Astrocyte of the spinal cord (primary cell): ENCODE data around the gene LIMS1.

Source experiments
- DNase-seq: peaks from one replicate; pipeline ENCODE4 v3.0.0; 2011; ENCODE audit warnings: low read depth, low spot score
- H3K4me3 ChIP-seq: 2 replicates; pipeline ENCODE4 v1.5.1; 2011; ENCODE audit warnings: low read depth, mild to moderate bottlenecking, low read length, moderate library complexity
- in situ Hi-C: cut with HindIII; loops from 2 replicates; pipeline ENCODE4 v1.10.0; 2017; ENCODE audit warnings: low sequenced_read_pairs
- TF ChIP-seq, protein P1 (sequence below): IDR thresholded peaks from 2 replicates; pipeline ENCODE4 v1.5.1; 2012; ENCODE audit warnings: low read depth, mild to moderate bottlenecking, low read length, inconsistent platforms

LIMS1 gene

DNA sequence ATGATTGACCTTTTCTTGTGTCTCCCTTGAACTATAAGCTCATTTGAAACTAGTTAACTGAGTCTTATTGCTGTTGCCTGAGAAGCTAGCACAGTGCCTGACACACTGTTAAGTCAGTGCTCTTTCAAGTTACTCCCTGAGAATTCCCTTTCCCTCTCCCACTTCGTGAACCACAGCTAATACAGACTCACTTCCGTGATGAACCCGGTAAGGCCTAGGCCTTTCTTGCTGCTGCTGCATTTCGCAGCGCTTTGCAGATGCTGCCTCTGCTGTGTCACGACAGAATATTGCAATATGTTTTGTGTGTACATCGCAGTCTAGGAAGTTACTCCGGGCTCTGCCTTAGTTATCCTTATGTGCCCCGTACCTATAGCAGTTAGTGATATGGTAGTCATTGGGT lies 42.8 kb downstream of the LIMS1 start:
- TF ChIP-seq, protein P1, sequence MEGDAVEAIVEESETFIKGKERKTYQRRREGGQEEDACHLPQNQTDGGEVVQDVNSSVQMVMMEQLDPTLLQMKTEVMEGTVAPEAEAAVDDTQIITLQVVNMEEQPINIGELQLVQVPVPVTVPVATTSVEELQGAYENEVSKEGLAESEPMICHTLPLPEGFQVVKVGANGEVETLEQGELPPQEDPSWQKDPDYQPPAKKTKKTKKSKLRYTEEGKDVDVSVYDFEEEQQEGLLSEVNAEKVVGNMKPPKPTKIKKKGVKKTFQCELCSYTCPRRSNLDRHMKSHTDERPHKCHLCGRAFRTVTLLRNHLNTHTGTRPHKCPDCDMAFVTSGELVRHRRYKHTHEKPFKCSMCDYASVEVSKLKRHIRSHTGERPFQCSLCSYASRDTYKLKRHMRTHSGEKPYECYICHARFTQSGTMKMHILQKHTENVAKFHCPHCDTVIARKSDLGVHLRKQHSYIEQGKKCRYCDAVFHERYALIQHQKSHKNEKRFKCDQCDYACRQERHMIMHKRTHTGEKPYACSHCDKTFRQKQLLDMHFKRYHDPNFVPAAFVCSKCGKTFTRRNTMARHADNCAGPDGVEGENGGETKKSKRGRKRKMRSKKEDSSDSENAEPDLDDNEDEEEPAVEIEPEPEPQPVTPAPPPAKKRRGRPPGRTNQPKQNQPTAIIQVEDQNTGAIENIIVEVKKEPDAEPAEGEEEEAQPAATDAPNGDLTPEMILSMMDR, result no peak
- no peak overlapping the region for H3K4me3 ChIP-seq
- in situ Hi-C loops, result no loop called here
- no peak for DNase-seq

DNA sequence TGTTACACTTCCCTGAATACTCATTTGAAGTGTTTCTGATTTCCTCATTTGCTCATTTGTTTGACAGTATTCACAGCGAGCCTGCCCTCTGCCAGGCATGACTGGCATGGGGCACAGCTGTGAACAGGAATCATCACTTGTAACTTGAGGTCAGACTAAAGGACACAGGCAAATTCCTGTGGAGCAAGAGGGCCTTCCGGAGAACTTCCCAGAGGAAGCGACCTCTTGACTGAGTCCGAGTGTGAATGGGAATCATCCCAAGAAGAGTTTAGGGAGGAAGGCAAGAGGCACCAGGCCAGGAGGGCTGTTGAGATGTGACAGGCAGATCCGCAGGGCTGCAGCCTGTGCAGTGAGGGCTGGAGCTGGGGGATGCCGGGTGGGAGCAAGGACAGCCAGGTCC lies 45.4 kb downstream of the LIMS1 start:
- no peak for DNase-seq
- in situ Hi-C loops, result no loop called here
- TF ChIP-seq, protein P1, result no peak
- no peak overlapping the region for H3K4me3 ChIP-seq

DNA sequence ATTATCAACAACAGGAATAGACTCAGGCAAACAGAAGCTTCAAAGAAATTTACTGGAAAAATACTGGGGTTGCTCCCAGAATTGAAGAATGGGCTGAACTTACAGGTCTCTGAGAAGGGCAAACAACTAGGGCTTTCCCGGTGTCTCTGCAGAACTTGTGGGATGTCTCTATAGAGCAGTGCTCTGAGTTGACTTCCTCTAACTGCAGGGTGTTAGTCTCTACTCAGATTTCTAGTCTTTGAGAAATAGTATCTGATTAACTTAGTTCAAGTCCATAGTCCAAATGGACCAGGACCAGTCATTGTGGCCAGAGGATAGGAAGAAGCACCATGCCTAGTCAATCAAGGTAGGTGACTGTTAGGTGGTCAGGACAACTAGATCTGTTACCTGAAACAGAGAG lies 45.8 kb downstream of the LIMS1 start:
- no peak for DNase-seq
- TF ChIP-seq, protein P1, result no peak
- no peak overlapping the region for H3K4me3 ChIP-seq
- in situ Hi-C loops, result no loop called here

DNA sequence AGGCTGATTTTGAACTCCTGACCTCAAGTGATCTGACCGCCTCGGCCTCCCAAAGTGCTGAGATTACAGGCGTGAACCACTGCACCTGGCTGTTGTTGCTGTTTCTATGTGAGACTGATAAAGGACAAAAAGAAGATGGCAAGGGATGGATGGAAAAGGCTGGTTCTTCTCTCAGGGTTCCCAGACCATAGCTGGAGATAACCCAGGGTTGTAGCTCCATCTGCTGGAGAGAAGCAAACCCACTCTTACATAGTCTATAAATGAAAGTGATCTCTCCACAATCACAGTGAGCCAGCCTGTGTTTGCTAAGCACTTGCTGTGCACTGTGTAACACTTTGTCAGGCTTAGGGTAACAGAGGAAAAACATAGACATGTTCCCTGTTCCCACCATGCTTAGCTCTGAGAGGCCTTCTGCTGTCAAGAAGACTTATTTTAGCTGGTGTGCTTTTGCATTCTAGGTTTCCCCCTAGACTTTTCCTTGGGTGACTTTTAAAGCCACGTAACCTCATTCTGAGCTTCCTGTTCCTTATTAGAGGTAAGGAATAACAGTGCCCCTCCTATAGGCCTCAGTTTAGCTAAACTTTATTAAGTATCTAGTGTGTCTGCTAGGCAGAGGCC lies 49.7 kb downstream of the LIMS1 start:
- H3K4me3 ChIP-seq, result no peak overlapping the region
- in situ Hi-C loops, result no loop called here
- TF ChIP-seq, protein P1, result peak; percentile 77
- DNase-seq, result peak; percentile 88

DNA sequence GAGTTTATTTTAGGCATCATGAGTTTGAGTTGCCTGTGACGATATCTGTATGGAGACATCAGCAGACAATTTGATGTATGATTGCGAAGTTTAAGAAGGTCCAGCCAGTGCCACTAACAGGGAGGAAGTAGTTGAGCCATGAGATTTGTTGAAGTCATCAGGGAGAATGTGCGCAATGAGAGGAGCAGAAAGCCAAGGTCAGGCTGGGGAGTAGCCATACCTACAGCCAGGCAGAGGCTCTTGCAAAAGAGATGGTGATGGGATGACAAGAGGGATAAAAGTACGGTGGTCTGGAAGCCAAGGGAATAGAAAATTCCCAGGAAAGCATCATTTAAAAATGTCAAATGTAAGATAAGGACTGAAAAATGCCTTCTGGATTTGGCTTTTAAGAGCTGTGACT lies 51.2 kb downstream of the LIMS1 start:
- TF ChIP-seq, protein P1, result no peak
- H3K4me3 ChIP-seq, result no peak overlapping the region
- in situ Hi-C loops, result no loop called here
- DNase-seq, result no peak

DNA sequence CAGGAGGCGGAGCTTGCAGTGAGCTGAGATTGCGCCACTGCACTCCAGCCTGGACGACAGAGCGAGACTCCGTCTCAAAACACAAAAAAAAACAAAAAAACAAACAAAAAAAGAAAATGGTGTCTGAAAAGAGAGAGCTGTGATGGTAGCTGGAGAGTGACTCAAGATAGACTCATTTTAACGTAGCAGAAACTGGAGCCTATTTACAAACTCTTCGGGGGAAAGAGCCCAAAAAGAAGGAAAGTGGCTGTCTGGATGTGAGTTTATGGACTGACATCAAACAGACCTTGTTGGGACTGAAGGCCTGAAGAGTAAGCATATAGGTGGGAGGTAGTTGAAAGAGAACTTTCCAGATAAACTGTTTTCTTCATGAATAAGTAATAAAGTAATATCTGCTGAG lies 51.8 kb downstream of the LIMS1 start:
- H3K4me3 ChIP-seq, result no peak overlapping the region
- in situ Hi-C loops, result no loop called here
- TF ChIP-seq, protein P1, result no peak
- DNase-seq, result peak; percentile 49
